Stomach (tissue), 4 donors: ENCODE data around the gene DCLRE1A.
"Not testable (repeated sequence)": the region's sequence is repeated elsewhere in the genome, so short reads cannot be mapped to it uniquely, and the experiment has no call there.

ENCODE experiments used
- CTCF ChIP-seq, 7 experiments: fragments of 450-650 bp in 4 of 7; fragments of 200-600 bp in 3 of 7; sonication (generic) in 3 of 7; IDR thresholded peaks; one replicate each; pipeline ENCODE4 v1.5.1; 2016 to 2019; ENCODE audit warnings: antibody characterized with exemption in 7 of 7, control low read depth in 2 of 7, mild to moderate bottlenecking in 1 of 7
- EP300 ChIP-seq: sonication (generic); formaldehyde crosslinking; IDR thresholded peaks from one replicate; pipeline ENCODE4 v1.6.1; 2017; ENCODE audit warnings: antibody characterized with exemption
- POLR2A ChIP-seq, 4 donors: fragments of 450-650 bp; IDR thresholded peaks; one replicate each; pipeline ENCODE4 v1.6.1; 2016; ENCODE audit warnings: antibody characterized with exemption in 4 of 4, control low read depth in 2 of 4, mild to moderate bottlenecking in 1 of 4, moderate library complexity in 1 of 4
- POLR2AphosphoS5 ChIP-seq, 3 donors: sonication (generic); formaldehyde crosslinking; IDR thresholded peaks; one replicate each; pipeline ENCODE4 v1.6.1; 2016; ENCODE audit warnings: antibody characterized with exemption in 3 of 3

DNA sequence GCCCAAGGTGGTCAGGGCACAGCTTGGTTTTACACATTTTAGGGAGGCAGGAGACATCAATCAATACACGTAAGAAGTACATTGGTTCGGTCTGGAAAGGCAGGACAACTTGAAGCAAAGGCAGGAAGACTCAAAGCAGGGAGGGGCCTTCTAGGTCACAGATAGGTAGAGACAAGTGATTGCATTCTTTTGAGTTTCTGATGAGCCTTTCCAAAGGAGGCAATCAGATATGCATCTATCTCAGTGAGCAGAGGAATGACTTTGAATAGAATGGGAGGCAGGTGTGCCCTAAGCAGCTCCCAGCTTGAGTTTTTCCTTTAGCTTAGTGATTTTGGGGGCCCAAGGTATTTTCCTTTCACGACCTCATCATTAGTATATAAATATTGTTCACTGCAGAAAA is 32.6 kb downstream of the DCLRE1A start:
- not testable (repeated sequence) for TF ChIP-seq CTCF (IDR thresholded peaks at IDR 0.05); POLR2A (IDR thresholded peaks at IDR 0.05); POLR2AphosphoS5 (IDR thresholded peaks at IDR 0.05); EP300
